Suppressor macrophage treated with lipopolysaccharide for 1 hour (primary cell): ENCODE measurements around the gene RAC2.

Experiments
- DNase-seq, 3 donors: peaks; one replicate each; pipeline ENCODE4 v3.0.0-alpha.2; 2020 to 2022

RAC2 gene

DNA sequence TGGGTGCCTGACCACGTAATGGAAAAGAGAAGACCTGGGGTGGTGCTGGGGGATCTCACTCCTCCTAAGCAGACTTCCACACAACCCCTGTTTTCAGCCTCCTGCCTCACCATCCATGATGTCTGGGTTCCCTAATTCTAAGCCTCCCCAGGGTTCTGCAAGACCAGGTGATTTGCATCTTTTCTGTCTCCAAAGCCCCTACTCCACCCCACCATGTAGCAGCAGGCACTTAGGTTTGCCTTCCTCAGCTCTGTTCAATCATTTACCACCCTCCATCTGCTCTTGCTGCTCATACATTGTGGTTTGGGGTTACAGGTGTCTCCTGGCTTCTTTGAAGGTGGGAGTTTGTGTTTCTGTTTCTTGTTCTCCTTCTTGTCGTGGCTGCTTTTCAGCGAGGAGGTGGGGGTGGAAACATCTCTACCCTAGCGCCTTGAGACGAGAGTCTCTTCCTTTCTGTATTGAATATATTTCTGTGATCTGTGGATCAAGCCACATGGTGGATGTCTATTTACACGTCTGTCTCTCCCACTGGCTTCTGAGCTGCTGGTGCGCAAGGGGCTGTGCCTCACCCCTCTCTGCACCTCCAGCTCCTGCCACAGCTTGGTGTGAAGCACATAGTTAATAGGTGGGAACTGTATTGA lies 25.2 kb downstream of the RAC2 start:
- no peak for DNase-seq

- no peak for DNase-seq
Observed at GRCh38 chr22:37218399-37218770, 25.7 kb downstream of the RAC2 start.

DNA sequence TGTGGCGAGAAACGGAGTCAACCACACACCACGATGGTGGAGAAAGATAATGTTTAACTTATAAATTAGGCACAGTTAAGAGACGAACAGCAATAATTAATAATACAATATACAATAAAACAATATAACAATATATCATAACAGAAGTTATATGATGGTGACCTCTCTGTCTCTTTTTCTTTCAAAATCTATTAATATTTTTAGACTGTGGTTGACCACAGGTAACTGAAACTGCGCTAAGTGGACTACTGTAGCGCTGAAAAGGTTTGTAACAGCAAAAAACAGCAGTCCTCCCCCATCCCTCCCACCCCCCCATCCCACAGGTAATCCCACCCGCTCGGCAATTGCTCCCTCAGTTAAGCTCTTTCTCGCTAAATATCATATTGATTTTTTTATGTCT lies 28.2 kb downstream of the RAC2 start:
- DNase-seq, result no peak

DNA sequence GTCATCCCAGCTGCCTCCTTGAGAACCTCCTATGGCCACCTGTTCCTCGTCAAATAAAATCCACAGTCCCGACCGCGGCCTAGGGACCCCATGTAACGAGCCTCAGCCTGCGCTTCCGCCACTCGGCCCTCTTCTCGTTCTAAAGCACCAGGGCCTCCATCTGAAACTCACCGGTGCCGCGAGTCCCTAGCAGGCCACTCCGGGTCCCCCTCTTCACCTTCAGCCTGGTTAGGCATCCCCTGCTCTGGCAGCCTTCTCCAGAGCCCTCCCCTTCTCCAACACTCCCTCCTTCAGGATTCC lies 29.4 kb downstream of the RAC2 start:
- DNase-seq, result no peak

GRCh38 chr22:37213941-37214730 lies 29.9 kb downstream of the RAC2 start:
- no peak for DNase-seq

- no peak for DNase-seq
Observed at GRCh38 chr22:37213218-37213855, 30.7 kb downstream of the RAC2 start.

DNA sequence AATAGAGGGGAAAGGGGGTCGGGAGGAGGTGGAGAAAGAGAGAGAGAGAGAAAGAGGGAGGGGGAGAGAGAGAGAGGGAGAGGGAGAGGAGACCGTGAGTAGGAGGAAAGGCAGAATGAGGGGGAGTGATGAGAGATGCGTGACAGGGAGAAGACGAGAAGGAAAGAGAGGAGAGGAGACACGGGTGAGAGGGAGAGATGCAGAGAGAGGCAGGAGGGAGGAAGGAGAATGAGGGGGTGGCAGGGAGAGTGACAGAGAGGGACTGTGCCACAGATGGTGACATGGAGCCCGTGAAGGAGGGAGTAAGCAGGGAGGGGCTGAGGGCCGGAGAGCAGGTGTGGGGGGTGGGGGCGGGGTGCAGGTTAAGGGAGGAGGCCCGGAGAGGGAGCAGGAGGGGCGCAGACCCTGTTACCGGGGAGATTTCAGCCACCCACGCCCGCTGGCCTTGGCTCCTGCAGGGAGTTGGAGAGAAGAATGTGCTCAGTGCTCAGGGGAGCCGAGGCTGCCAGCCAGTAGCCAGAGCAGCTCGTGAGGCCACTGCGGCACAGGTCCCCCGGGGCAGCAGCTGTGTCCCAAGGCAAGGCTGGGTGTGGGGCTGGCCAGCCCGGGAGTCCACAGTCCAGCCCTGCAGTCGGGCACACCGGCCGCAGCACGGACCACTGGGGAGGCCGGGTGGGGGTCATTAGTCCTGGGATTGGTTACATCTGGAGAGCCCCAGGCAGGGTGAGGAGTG lies 31.7 kb downstream of the RAC2 start, which contains the start of gene SSTR3:
Gene SSTR3, minus strand, starts transcription at position 304 of the 733 bp plus-strand sequence. CDS start 4,674 bp downstream, outside the sequence.
- no peak for DNase-seq

DNA sequence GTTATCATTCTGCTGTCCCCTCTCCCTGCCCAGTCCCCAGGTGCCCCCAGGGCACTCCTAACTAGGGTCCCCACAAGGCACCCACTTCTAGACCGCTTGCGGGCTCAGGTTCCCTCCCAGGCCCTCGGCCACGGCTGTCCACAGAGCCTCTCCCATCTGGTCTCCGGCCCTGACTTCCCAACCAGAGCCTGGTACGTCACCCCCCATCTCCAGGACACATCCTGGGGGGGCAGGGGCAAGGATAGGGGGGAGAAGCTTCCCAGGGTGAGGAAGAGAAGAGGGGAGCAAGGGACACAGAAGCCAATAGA lies 32.2 kb downstream of the RAC2 start:
- DNase-seq, result no peak

DNA sequence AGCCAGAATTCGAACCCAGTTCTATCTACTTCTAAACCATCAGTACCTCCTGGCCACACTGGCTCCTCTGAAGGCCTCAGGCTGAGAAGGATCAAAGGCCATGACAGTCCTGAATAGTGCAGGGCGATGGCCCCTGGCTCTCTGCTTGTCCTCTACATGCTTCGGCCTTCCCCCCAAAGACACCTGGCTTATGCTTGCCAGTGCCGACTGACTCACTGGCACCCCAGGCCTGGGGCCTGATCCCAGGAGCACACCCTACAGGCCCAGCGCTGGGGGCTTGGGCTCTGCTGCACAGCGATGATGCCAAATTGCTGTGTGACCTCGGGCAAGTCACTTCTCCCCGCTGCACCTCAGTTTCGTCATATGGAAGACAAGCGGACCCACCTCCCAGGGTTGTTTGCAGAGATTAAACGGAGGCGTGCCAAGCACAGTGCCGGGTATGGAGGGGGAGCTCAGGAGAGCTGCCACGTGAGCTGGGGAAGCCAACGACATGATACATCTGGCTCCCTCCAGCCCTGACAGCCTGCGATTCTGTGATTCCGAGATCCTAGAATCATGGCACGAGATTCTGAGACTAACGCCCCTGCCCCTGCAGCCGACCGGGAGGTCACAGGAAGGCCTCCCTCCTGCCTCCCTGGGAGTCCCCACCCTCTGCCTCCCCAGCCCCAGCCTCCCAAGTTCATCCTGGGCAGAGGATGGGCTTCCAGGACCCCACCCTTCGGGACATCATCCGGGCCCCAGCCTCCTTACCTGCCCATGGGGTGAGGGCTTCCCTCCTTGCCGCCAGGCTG lies 32.8 kb downstream of the RAC2 start:
- DNase-seq, result no peak

- DNase-seq, result no peak
Observed at GRCh38 chr22:37210041-37210803, 33.8 kb downstream of the RAC2 start.

DNA sequence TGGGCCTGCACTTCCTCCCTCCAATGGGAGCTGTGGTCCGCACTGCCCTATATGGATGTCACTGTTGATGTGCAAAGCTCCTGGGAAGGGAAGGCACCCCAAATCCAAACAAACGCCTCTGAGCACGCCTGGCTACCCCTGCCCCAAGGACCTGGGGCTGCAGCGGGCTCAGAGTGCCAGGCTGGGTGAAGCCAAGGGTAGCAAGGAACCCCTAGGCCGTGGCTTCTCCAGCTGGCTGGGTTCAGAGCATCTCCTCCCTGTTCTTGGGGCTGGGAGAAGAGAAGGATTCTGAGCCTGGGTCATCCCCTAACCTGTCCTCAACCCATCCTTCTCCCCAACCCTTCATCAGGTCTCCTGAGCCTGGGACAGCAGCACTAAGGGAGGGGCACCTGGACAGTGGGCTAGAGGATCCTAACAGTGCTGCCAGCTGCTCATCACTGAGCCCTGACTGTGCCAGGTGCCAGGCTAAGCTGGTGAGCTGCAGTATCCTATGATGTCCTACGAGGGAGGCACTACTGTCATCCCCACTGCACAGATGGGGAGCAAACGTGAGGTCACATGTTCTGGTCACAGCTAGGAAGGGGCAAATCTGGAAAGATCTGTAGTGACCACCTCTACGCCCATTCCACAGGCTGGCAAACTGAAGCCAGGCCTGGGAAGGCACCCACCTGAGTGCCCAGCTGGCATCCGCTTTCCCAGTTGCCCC lies 34.8 kb downstream of the RAC2 start:
- DNase-seq, result no peak

- no peak for DNase-seq
Observed at GRCh38 chr22:37208401-37209139, 35.5 kb downstream of the RAC2 start.

DNA sequence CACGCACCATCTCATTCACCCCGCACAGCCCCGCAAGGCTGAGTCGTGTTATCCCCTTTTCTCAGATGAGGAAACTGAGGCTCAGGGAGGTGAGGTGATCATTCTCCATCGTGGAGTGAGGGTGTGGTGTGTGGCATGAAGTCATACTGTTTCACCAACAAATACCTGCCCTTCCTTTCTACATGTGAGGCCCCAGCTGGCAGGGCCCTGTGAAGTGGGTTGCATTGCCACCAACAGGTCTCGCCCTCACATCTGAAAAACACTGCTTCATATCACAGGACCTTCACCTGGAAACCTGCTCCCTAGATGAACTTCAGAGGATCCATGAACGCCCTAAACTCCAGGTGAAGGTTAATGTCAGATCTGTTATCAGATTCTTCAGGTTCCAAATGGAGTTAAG lies 36.1 kb downstream of the RAC2 start:
- no peak for DNase-seq

- no peak for DNase-seq
Observed at GRCh38 chr22:37206841-37207821, 36.9 kb downstream of the RAC2 start.

- no peak for DNase-seq
Observed at GRCh38 chr22:37206118-37206840, 37.8 kb downstream of the RAC2 start.

- no peak for DNase-seq
Observed at GRCh38 chr22:37205046-37205445, 39.0 kb downstream of the RAC2 start.

DNA sequence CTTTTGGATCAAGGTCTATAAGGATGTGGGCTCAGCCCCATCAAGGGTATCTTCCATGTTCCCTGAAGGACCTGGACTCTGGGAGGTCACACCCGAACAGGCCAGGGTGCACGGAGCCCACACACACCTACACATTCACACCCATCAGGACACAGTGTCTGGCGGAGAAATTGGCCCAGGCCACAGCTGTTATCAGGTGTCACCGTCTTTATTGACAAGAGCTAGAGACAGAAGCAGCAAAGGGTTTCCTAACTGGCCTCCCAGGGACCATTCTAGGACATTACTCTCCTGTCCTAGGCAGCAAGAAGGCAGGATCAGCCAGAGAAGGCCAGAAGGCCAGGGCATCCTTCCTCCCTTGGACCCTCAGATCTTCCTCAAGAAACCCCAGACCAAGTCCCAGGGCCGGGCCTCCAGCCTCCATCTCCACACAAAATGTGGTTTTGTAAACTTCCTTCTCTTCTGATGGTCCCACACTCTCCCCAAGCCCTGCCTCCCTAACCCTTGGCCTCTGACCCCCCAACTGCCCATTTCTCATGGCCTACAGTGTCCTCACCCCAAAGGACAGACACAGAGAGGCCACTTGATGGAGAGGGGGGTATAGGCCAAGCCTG lies 39.9 kb downstream of the RAC2 start:
- DNase-seq, result no peak

DNA sequence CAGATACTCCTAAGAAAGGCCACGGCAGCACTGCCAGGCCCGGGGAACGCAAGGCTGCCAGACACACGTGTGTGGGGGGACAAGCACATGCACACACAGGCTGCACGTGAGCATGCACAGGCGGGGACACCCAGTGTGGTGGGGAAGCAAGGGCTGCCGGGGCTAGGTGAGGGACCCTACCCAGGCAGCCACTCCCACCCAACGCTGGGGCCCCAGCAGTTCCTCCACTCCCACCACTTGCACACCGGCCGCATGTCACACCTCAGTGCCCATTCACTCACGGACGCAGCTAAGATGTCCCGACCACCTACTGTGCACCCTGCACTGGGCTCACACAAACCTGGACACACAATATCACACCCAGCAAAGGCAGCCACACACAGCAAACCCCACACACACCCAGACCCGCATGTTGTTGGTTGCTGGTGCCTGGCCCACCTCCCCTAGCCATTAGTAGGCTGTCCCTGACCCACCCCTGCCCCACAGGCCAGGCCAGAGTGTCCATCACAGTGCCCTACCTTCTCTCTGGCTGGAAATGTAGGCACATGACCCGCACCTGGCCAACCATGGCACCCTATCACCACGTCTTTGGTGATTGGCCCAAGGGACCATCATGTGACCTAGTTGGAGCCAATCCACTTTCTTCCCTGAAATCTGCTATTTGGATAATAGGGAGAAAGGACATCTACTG lies 40.6 kb downstream of the RAC2 start:
- no peak for DNase-seq
